Lower leg skin (tissue), 4 donors: ENCODE results near the gene UGT1A8. TPM values are rescaled to one million over a fixed set of nuclear protein-coding genes. Genes with fewer than 3 reads are reported as not detected.

Source experiments
- DNase-seq, 2 donors: peaks; one replicate each; pipeline ENCODE4 v3.0.0-alpha.2; 2019; ENCODE audit warnings: low spot score in 2 of 2
- H3K4me3 ChIP-seq: fragments of 200-600 bp; sonication (generic); 2 replicates; pipeline ENCODE4 v1.5.1; 2017; ENCODE audit warnings: mild to moderate bottlenecking, low read depth; ENCODE audit not compliant: poor library complexity, severe bottlenecking
- CTCF ChIP-seq, 3 donors: fragments of 450-650 bp; IDR thresholded peaks; one replicate each; pipeline ENCODE4 v1.5.1; 2016; ENCODE audit warnings: antibody characterized with exemption in 3 of 3, mild to moderate bottlenecking in 3 of 3, moderate library complexity in 2 of 3
- POLR2A ChIP-seq, 2 donors: fragments of 450-650 bp; IDR thresholded peaks; one replicate each; pipeline ENCODE4 v1.6.1; 2016 to 2017; ENCODE audit warnings: antibody characterized with exemption in 2 of 2, mild to moderate bottlenecking in 1 of 2, moderate library complexity in 1 of 2
- WGBS, 2 donors: methylation state at CpG; one replicate each; pipeline ENCODE4 v1.1.5; 2018; 5-methylcytosine and 5-hydroxymethylcytosine counted together
- intact Hi-C: fragments of 100-400 bp; cut with DNase I; formaldehyde crosslinking; loops from one replicate; pipeline ENCODE4 v1.15.0; 2023; ENCODE audit warnings: low total_unique reads
- total RNA-seq, 4 donors: library from RNA; depleted of rRNA; stranded (reverse); fragments of >200 nt; gene quantifications; one replicate each; pipeline ENCODE4 v1.1.0, GENCODE V29; 2016

Gene UGT1A8
- total RNA-seq, 4 donors from 2014 or later = not detected

GRCh38 chr2:233756429-233757081 is 139.1 kb downstream of the UGT1A8 start:
- intact Hi-C loops = no loop called here
- TF ChIP-seq POLR2A (IDR thresholded peaks at IDR 0.05) = no peak
- H3K4me3 ChIP-seq = no peak overlapping the region
- 71 to 73% methylated on average over 7 of the region's 7 CpGs for WGBS, 2 donors
- DNase-seq = no peak

- no peak overlapping the region for H3K4me3 ChIP-seq
- TF ChIP-seq POLR2A (IDR thresholded peaks at IDR 0.05) (no peak), CTCF (IDR thresholded peaks at IDR 0.05) (no peak)
- DNase-seq = no peak
- intact Hi-C loops = no loop called here
Observed at GRCh38 chr2:233758141-233758540, 140.7 kb downstream of the UGT1A8 start.

- 85 to 93% methylated on average over 2 of the region's 2 CpGs for WGBS, 2 donors
- intact Hi-C loops = no loop called here
- DNase-seq = no peak
- no peak for TF ChIP-seq POLR2A (IDR thresholded peaks at IDR 0.05)
- no peak overlapping the region for H3K4me3 ChIP-seq
Observed at GRCh38 chr2:233758849-233759248, 141.4 kb downstream of the UGT1A8 start.

GRCh38 chr2:233760043-233760442 is 142.6 kb downstream of the UGT1A8 start, which contains the start of gene UGT1A1:
TSS of gene UGT1A1 (plus strand) at chr2:233760270. CDS start at chr2:233760288, 18 bp downstream.
- TF ChIP-seq POLR2A (IDR thresholded peaks at IDR 0.05) (no peak), CTCF (IDR thresholded peaks at IDR 0.05) (no peak)
- WGBS, 2 donors = 88 to 94% methylated on average over 6 of the region's 6 CpGs
- intact Hi-C loops = no loop called here
- DNase-seq = no peak
- H3K4me3 ChIP-seq = no peak within 1 kb of the TSS

- intact Hi-C loops = no loop called here
- no peak for DNase-seq
- WGBS, 2 donors = 68 to 70% methylated on average over 4 of the region's 4 CpGs
- H3K4me3 ChIP-seq = no peak overlapping the region
- no peak for TF ChIP-seq CTCF (IDR thresholded peaks at IDR 0.05)
- TF ChIP-seq POLR2A (IDR thresholded peaks at IDR 0.05) = no peak
Observed at GRCh38 chr2:233761040-233761769, 143.8 kb downstream of the UGT1A8 start.

GRCh38 chr2:233764264-233764663 is 146.8 kb downstream of the UGT1A8 start:
- intact Hi-C loops = no loop called here
- H3K4me3 ChIP-seq = no peak overlapping the region
- DNase-seq = no peak
- WGBS, 2 donors = 62 to 63% methylated on average over 7 of the region's 7 CpGs
- TF ChIP-seq POLR2A (IDR thresholded peaks at IDR 0.05) (no peak), CTCF (IDR thresholded peaks at IDR 0.05) (no peak)
